Small intestine (tissue), 7 donors: ENCODE data around the gene IL3. TPM values are rescaled to one million over a fixed set of nuclear protein-coding genes. Genes with fewer than 3 reads are reported as not detected.

Experiments
- DNase-seq, 2 donors: peaks; one replicate each; pipeline versions ENCODE4 v3.0.0 to v3.0.0-alpha.2; 2013
- FAIRE-seq: peaks from 2 replicates; lab custom pipeline; 2012; peaks lifted over from hg19 to GRCh38; lab: Jason Lieb, UNC
- H3K27ac ChIP-seq, 3 donors: one replicate each; pipeline ENCODE4 v1.5.1; 2013; ENCODE audit warnings: low read length in 2 of 3, mild to moderate bottlenecking in 2 of 3, control low read depth in 1 of 3, inconsistent platforms in 1 of 3, low read depth in 1 of 3, moderate library complexity in 1 of 3
- H3K27me3 ChIP-seq, 3 donors: one replicate each; pipeline ENCODE4 v1.6.1; 2013; ENCODE audit warnings: low read length in 3 of 3, inconsistent platforms in 1 of 3; ENCODE audit not compliant: control insufficient read depth in 3 of 3, insufficient read depth in 3 of 3
- H3K36me3 ChIP-seq, 3 donors: one replicate each; pipeline ENCODE4 v1.6.1; 2013; ENCODE audit warnings: low read length in 3 of 3, inconsistent platforms in 1 of 3, low read depth in 1 of 3, mild to moderate bottlenecking in 1 of 3, moderate library complexity in 1 of 3; ENCODE audit not compliant: control insufficient read depth in 3 of 3, insufficient read depth in 2 of 3
- H3K4me1 ChIP-seq, 3 donors: one replicate each; pipeline ENCODE4 v1.6.1; 2013; ENCODE audit warnings: low read length in 2 of 3, inconsistent platforms in 1 of 3, low read depth in 1 of 3, mild to moderate bottlenecking in 1 of 3, moderate library complexity in 1 of 3; ENCODE audit not compliant: control insufficient read depth in 3 of 3, insufficient read depth in 2 of 3
- H3K4me3 ChIP-seq, 3 donors: one replicate each; pipeline ENCODE4 v1.5.1; 2013; ENCODE audit warnings: low read length in 3 of 3, control low read depth in 1 of 3, inconsistent platforms in 1 of 3, low read depth in 1 of 3, mild to moderate bottlenecking in 1 of 3, moderate library complexity in 1 of 3
- H3K9me3 ChIP-seq, 2 donors: one replicate each; pipeline ENCODE4 v1.6.1; 2013; ENCODE audit warnings: low read depth in 1 of 2, low read length in 1 of 2; ENCODE audit not compliant: control insufficient read depth in 2 of 2, insufficient read depth in 1 of 2
- WGBS, 3 donors: extraction: QIAGEN DNeasy Blood & Tissue Kit; methylation state at CpG; one replicate each; pipeline ENCODE4 v1.1.7; 2013; 5-methylcytosine and 5-hydroxymethylcytosine counted together
- polyA plus RNA-seq, 4 donors: library from polyadenylated mRNA; stranded (reverse) in 3 of 4; unstranded in 1 of 4; fragments of 200-250 nt in 3 of 4; fragments of 120-200 nt in 1 of 4; gene quantifications; one replicate each; pipeline versions ENCODE4 v1.2.1 to v1.2.3, GENCODE V29; 2013
- donor health status: healthy with polysubstance abuse.
- donor health status: control.
- donor health status: control.
- donor health status: Bipolar disorder and iron deficiency.
- donor health status: healthy.

Gene IL3
- polyA plus RNA-seq, 4 donors: not detected

DNA sequence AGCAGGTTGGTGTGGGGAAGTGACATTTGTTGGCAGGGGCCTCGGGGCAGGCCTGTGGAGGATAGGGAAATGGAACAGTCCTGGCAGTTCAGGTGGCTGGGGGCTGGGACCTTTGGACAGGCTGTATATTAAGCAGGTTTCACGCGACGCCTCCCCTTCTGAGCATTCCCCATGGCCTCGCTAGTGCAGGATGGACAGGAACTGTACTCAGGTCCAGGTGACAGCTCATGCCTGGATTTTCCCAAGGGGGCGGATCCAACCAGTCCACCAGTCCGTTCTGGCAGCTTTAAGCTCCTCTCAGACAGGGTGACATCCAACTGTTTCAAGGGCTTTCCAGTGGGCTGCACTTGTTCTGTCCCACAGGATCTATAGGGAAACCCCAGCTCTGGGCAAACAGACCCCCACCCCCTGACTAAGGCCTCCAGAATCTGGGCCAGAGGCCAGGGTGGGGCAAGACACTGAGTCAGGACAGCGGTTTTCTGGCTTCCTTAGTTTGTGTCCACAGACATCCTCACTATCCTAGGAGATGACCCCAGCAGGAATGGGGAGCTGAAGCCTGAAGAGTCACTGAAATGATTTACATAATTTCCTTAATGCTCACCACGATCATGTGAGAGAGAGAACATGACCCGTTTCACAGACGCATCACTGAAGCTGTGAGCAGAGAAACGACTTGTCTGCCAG is 34.1 kb downstream of the IL3 start:
- WGBS, 3 donors: 54 to 65% (median 56%) methylated on average over 12 of the region's 12 CpGs
- no peak for FAIRE-seq

DNA sequence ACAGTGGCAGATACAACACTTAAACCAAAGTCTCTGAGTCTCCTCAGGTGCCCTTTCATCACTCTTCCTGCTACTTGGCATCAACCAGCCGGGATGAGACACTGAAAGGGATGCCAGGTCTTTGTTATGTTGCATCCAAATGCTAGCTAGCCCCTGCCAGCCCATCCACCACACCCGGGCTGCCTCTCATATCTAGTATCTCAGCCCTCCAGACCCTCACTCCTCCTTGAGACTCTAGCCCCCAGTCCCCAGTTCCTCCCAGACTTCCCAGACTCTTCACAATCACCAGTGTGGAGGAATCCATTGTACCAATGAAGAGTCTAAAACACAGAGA is 34.6 kb downstream of the IL3 start:
- 79 to 84% (median 83%) methylated on average over 2 of the region's 2 CpGs for WGBS, 3 donors
- no peak for FAIRE-seq
- Histone ChIP-seq H3K27ac (no peak overlapping the region), H3K4me3 (no peak overlapping the region), H3K9me3 (no peaks in the 10 kb centered on the region), H3K36me3 (no peaks in the 10 kb centered on the region), H3K4me1 (peaks cover 0 to 3% (median 0%) of the 10 kb centered on the region in 3 donors), H3K27me3 (no peaks in the 10 kb centered on the region)
- no peak for DNase-seq

More for the DNA sequence above, 34.1 kb downstream of the IL3 start:
- H3K4me1 ChIP-seq: peaks cover 0 to 3% (median 0%) of the 10 kb centered on the region in 3 donors
- DNase-seq: no peak
- H3K27me3 ChIP-seq: no peaks in the 10 kb centered on the region
- H3K36me3 ChIP-seq: no peaks in the 10 kb centered on the region
- H3K9me3 ChIP-seq: no peaks in the 10 kb centered on the region
- H3K27ac ChIP-seq: no peak overlapping the region
- no peak overlapping the region for H3K4me3 ChIP-seq

DNA sequence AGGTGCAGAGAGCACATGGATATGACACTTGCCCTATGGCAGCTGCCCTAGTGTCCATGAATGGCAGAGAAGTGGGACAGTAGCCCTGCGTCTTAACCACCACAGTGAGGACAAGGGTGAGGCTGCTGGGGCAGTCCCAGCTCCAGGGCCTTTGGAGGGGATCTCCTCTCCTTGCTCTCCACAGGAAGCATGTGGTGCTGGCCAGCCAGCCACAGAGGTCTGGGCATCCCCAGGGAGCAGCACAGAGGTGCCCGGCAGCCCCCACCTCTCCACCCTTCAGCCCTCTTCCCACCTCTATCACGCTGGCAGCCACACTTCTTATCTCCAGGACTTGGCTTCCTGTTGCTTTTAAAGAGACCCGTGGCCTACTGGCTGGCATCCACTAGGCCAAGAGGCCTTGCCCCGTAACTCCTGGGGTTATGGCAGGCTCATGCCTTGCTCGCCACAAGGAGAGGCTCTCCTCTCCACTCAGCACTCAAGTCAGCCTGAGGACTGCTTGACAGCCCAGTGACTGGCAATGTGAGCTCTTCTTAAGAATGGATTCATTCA is 35.0 kb downstream of the IL3 start:
- peaks cover 0 to 3% (median 0%) of the 10 kb centered on the region in 3 donors for H3K4me1 ChIP-seq
- H3K27me3 ChIP-seq: no peaks in the 10 kb centered on the region
- no peaks in the 10 kb centered on the region for H3K36me3 ChIP-seq
- FAIRE-seq (no peak), DNase-seq (no peak)
- 62 to 71% (median 68%) methylated on average over 6 of the region's 6 CpGs for WGBS, 3 donors
- no peaks in the 10 kb centered on the region for H3K9me3 ChIP-seq
- H3K27ac ChIP-seq: no peak overlapping the region
- no peak overlapping the region for H3K4me3 ChIP-seq

DNA sequence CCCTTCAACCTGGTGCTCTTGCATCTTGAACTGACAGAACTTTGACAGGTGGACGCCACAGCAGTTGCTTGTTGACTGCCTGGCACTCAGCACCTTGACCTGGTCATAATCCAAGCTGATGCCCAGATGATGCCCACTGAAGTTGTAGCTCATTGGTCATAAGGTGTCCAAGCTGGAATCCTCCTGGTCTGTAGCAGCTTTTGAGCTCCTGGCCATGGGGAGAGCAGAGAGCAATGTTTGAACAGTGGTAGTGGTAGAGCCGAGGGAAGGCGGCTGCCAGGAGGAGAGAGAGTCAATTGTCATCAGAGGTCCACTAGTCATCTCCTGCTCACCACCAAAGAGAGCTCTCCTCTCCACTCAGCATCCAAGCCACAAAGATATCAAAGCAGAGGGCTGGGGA is 36.4 kb downstream of the IL3 start:
- H3K27me3 ChIP-seq: no peaks in the 10 kb centered on the region
- H3K4me1 ChIP-seq: peaks cover 0 to 3% (median 0%) of the 10 kb centered on the region in 3 donors
- DNase-seq: no peak
- no peak for FAIRE-seq
- H3K27ac ChIP-seq: no peak overlapping the region
- 87 to 92% (median 88%) methylated on average over 3 of the region's 3 CpGs for WGBS, 3 donors
- no peaks in the 10 kb centered on the region for H3K36me3 ChIP-seq
- no peaks in the 10 kb centered on the region for H3K9me3 ChIP-seq
- no peak overlapping the region for H3K4me3 ChIP-seq

DNA sequence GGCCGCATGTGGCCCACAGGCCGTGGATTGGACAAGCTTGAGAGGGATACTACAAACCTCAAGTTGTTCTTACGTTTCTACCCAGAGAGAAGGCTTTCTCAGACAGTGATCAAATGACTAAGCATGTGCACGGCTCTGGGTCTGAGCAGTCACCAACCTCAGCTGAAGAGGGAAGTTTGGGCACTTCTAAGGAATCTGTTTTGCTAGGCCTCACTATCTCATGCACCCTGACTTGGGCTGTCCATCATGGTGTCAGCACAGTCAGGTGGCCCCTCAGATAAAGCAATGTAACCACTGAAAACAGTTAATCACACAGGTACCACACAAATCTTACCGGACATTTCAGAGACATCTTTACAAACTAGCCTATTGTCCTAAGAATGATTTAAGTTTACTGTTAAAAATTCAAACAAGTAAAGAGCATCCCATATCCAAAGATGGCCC is 37.7 kb downstream of the IL3 start:
- H3K27ac ChIP-seq: no peak overlapping the region
- H3K36me3 ChIP-seq: no peaks in the 10 kb centered on the region
- WGBS, 3 donors: 77 to 89% (median 80%) methylated on average over 5 of the region's 5 CpGs
- DNase-seq (no peak), FAIRE-seq (no peak)
- peaks cover 0 to 3% (median 0%) of the 10 kb centered on the region in 3 donors for H3K4me1 ChIP-seq
- no peak overlapping the region for H3K4me3 ChIP-seq
- no peaks in the 10 kb centered on the region for H3K27me3 ChIP-seq
- no peaks in the 10 kb centered on the region for H3K9me3 ChIP-seq

DNA sequence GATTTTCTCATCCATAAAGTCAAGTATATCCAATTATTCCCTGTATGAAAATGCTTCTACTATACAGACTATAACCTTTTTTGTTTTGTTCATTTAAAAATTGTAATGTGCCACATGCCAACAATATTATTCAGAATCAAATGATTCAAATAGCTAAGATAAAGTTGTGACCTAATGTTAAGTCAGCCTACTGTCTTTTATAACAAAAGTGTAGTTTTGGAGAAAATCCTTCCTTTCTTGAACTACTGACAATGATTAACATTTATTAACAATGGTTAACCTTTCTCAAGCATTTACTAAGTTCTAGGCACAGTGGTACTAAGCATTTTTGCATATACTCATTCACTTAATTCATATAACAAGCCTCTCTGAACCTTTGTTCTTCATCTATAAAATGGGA is 38.2 kb downstream of the IL3 start:
- DNase-seq: no peak

DNA sequence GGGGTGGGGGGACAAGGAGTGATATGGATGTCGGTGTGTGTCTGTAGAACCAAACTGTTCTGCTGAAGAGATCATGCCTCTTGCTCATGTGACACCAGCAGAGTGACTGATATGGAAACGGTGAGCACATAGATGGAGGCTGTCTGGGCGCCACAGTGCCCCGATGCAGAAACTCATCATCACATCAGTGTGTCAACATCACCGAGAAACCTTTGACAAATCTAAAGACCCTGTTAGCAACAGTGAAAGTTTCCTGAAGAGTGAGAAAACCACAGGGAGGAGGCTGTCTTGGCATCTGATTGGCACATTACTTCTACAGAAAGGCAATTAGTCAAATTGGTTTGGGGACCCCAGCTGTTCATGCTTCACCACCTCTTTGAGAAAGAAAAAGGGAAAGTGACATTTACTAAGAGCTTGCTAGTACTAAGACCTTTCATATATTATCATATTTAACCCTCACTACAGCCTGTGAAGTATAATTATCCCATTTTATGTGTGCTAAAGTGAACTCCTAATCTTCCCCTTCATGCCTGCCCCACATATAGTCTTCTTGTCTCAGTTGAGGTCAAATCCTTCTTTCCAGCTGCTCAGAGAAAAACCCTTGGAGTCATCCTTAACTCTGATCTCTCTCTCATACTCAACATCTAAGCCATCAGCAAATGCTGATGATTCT is 38.8 kb downstream of the IL3 start:
- no peaks in the 10 kb centered on the region for H3K27me3 ChIP-seq
- no peak overlapping the region for H3K27ac ChIP-seq
- H3K36me3 ChIP-seq: no peaks in the 10 kb centered on the region
- peaks cover 0 to 3% (median 0%) of the 10 kb centered on the region in 3 donors for H3K4me1 ChIP-seq
- WGBS, 3 donors: 46 to 68% (median 65%) methylated on average over 5 of the region's 5 CpGs
- no peak for FAIRE-seq
- no peak for DNase-seq
- H3K9me3 ChIP-seq: no peaks in the 10 kb centered on the region
- H3K4me3 ChIP-seq: no peak overlapping the region

More for the DNA sequence above, 38.2 kb downstream of the IL3 start:
- no peaks in the 10 kb centered on the region for H3K9me3 ChIP-seq
- no peak overlapping the region for H3K4me3 ChIP-seq
- no peaks in the 10 kb centered on the region for H3K36me3 ChIP-seq
- H3K27me3 ChIP-seq: no peaks in the 10 kb centered on the region
- FAIRE-seq: no peak
- H3K27ac ChIP-seq: no peak overlapping the region
- H3K4me1 ChIP-seq: peaks cover 0 to 3% (median 0%) of the 10 kb centered on the region in 3 donors

DNA sequence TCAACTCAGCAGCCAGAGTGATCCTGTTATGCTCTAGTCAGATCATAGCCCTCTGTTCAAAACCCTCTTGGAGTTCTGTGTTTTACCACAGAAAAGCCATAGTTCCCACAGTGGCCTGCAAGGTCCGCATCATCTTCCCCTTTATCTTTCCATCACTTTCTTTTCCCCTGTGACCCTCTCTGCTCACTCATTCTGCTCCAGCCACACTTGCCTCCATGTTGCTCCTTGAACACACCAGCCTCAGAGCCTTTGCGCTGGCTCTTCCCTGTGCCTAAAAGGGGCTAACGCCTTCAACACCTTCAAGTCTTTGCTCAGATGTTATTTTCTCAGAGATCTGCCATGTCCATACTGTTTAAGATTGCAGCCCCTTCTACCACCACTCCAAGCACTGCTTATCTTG is 39.5 kb downstream of the IL3 start:
- H3K9me3 ChIP-seq: no peaks in the 10 kb centered on the region
- H3K4me1 ChIP-seq: peaks cover 0 to 3% (median 0%) of the 10 kb centered on the region in 3 donors
- FAIRE-seq (no peak), DNase-seq (no peak)
- no peak overlapping the region for H3K4me3 ChIP-seq
- H3K36me3 ChIP-seq: no peaks in the 10 kb centered on the region
- WGBS, 3 donors: 81 to 89% (median 82%) methylated on average over 3 of the region's 3 CpGs
- H3K27ac ChIP-seq: no peak overlapping the region
- no peaks in the 10 kb centered on the region for H3K27me3 ChIP-seq
